IMR-90 (cell line): Measurements from ENCODE around the gene TPP1. TPM values are rescaled to one million over a fixed set of nuclear protein-coding genes. Genes with fewer than 3 reads are reported as not detected.
A peak's percentile ranks its signal among the peaks of the same experiment; 100 is the strongest.

ENCODE experiments used
- ATAC-seq: fragments of 200-7000 bp; cut with Tn5 transposase; 2 replicates; pipeline ENCODE4 v1.9.1; 2020; ENCODE audit warnings: low read depth, mild to moderate bottlenecking, moderate library complexity
- BruUV-seq: library from RNA; stranded (reverse); fragments of 400-500 nt; replicated peaks from 2 replicates; lab custom pipeline; 2021; lab: Mats Ljungman, UMichigan
- CTCF ChIA-PET: fragments of 300-600 bp; formaldehyde crosslinking; extraction: SDS; loops from one replicate; lab custom pipeline; 2021; ENCODE audit warnings: antibody characterized with exemption; lab: Yijun Ruan, JAX
- POLR2A ChIA-PET: fragments of 300-600 bp; sonication (Branson Sonifier 250); formaldehyde crosslinking; loops from one replicate; lab custom pipeline; 2022; ENCODE audit warnings: antibody characterized with exemption; ENCODE audit not compliant: unreplicated experiment; lab: Charles Lee
- DNase-seq: peaks from one replicate; pipeline ENCODE4 v3.0.0; 2013
- H2AFZ ChIP-seq: replicated peaks from 2 replicates; pipeline ENCODE3; 2013; ENCODE audit warnings: low read length, mild to moderate bottlenecking; ENCODE audit not compliant: poor library complexity
- H2AK5ac ChIP-seq: 2 replicates; pipeline ENCODE4 v1.6.1; 2013; ENCODE audit warnings: low read depth, low read length, inconsistent platforms
- H2AK9ac ChIP-seq: replicated peaks from 2 replicates; pipeline ENCODE3; 2013; ENCODE audit warnings: mild to moderate bottlenecking, low read depth, low read length, moderate library complexity; ENCODE audit not compliant: poor library complexity
- H2BK120ac ChIP-seq: 2 replicates; pipeline ENCODE4 v1.6.1; 2013; ENCODE audit warnings: low read depth, low read length, inconsistent platforms
- H2BK15ac ChIP-seq: 3 replicates; pipeline ENCODE4 v1.6.1; 2013; ENCODE audit warnings: low read depth, low read length, inconsistent platforms
- H2BK20ac ChIP-seq: 2 replicates; pipeline ENCODE4 v1.6.1; 2013; ENCODE audit warnings: low read depth, mild to moderate bottlenecking, inconsistent platforms, low read length, moderate library complexity
- H2BK5ac ChIP-seq: 2 replicates; pipeline ENCODE4 v1.6.1; 2013; ENCODE audit warnings: mild to moderate bottlenecking, low read depth, low read length, inconsistent platforms; ENCODE audit not compliant: poor library complexity, severe bottlenecking
- H3K14ac ChIP-seq: replicated peaks from 2 replicates; pipeline ENCODE4 v1.6.1; 2013; ENCODE audit warnings: low read depth, low read length, inconsistent platforms
- H3K18ac ChIP-seq: 2 replicates; pipeline ENCODE4 v1.6.1; 2013; ENCODE audit warnings: low read depth, low read length, control low read depth
- H3K23ac ChIP-seq: 2 replicates; pipeline ENCODE4 v1.6.1; 2013; ENCODE audit warnings: low read depth, low read length, inconsistent platforms
- H3K27ac ChIP-seq: 2 replicates; pipeline ENCODE4 v1.5.1; 2013; ENCODE audit warnings: mild to moderate bottlenecking, control low read depth, low read length; ENCODE audit not compliant: insufficient read depth
- H3K27me3 ChIP-seq: 2 replicates; pipeline ENCODE4 v1.6.1; 2013; ENCODE audit warnings: low read length; ENCODE audit not compliant: control insufficient read depth, insufficient read depth
- H3K36me3 ChIP-seq: 2 replicates; pipeline ENCODE4 v1.6.1; 2013; ENCODE audit warnings: low read length, mixed read lengths; ENCODE audit not compliant: control insufficient read depth, insufficient read depth
- H3K4ac ChIP-seq: 2 replicates; pipeline ENCODE4 v1.6.1; 2013; ENCODE audit warnings: low read depth, low read length, inconsistent platforms
- H3K4me1 ChIP-seq: 2 replicates; pipeline ENCODE4 v1.6.1; 2013; ENCODE audit warnings: low read length, mixed read lengths; ENCODE audit not compliant: control insufficient read depth, insufficient read depth
- H3K4me2 ChIP-seq: 2 replicates; pipeline ENCODE4 v1.6.1; 2013; ENCODE audit warnings: low read depth, mild to moderate bottlenecking, control low read depth, low read length, moderate library complexity
- H3K4me3 ChIP-seq: 2 replicates; pipeline ENCODE4 v1.5.1; 2013; ENCODE audit warnings: low read depth, mild to moderate bottlenecking, control low read depth, low read length, moderate library complexity; ENCODE audit not compliant: insufficient read depth
- H3K56ac ChIP-seq: 2 replicates; pipeline ENCODE4 v1.6.1; 2013; ENCODE audit warnings: low read length, inconsistent platforms; ENCODE audit not compliant: insufficient read depth; ENCODE audit errors: extremely low read depth
- H3K79me1 ChIP-seq, 2 experiments: 2 replicates each; pipeline ENCODE4 v1.6.1; 2013; ENCODE audit warnings: low read length in 2 of 2, inconsistent platforms in 1 of 2, low read depth in 1 of 2
- H3K9ac ChIP-seq: 2 replicates; pipeline ENCODE4 v1.6.1; 2013; ENCODE audit warnings: low read depth, low read length, control low read depth
- H3K9me1 ChIP-seq: 2 replicates; pipeline ENCODE4 v1.6.1; 2013; ENCODE audit warnings: low read length, inconsistent platforms; ENCODE audit not compliant: insufficient read depth
- H3K9me3 ChIP-seq: 2 replicates; pipeline ENCODE4 v1.6.1; 2013; ENCODE audit warnings: low read length; ENCODE audit not compliant: control insufficient read depth, insufficient read depth
- H4K20me1 ChIP-seq: 2 replicates; pipeline ENCODE4 v1.6.1; 2013; ENCODE audit warnings: low read length, inconsistent platforms; ENCODE audit not compliant: insufficient read depth
- H4K5ac ChIP-seq: 2 replicates; pipeline ENCODE4 v1.6.1; 2013; ENCODE audit warnings: mild to moderate bottlenecking, low read depth, low read length, control low read depth
- H4K8ac ChIP-seq, 2 experiments: 2 replicates each; pipeline ENCODE4 v1.6.1; 2013; ENCODE audit warnings: low read depth in 2 of 2, low read length in 2 of 2, control low read depth in 1 of 2, inconsistent platforms in 1 of 2
- H4K91ac ChIP-seq: 2 replicates; pipeline ENCODE4 v1.6.1; 2013; ENCODE audit warnings: low read depth, low read length, inconsistent platforms; ENCODE audit not compliant: insufficient read depth
- BHLHE40 ChIP-seq: fragments of 150-350 bp; IDR thresholded peaks from 2 replicates; pipeline ENCODE4 v1.6.1; 2016; ENCODE audit warnings: mild to moderate bottlenecking, low read depth, low read length
- CHD1 ChIP-seq: IDR thresholded peaks from 2 replicates; pipeline ENCODE4 v1.6.1; 2012; ENCODE audit warnings: low read depth, low read length, improper control_type of control experiment
- CTCF ChIP-seq: conservative IDR thresholded peaks from 2 replicates; pipeline ENCODE4 v1.5.1; 2012; ENCODE audit warnings: mild to moderate bottlenecking, low read depth, low read length, improper control_type of control experiment
- MAFK ChIP-seq: IDR thresholded peaks from 2 replicates; pipeline ENCODE4 v1.6.1; 2012; ENCODE audit warnings: low read depth, low read length, improper control_type of control experiment
- POLR2A ChIP-seq: IDR thresholded peaks from 2 replicates; pipeline ENCODE4 v1.6.1; 2012; ENCODE audit warnings: mild to moderate bottlenecking, low read depth, low read length
- RAD21 ChIP-seq: IDR thresholded peaks from 2 replicates; pipeline ENCODE4 v1.6.1; 2012; ENCODE audit warnings: low read length, improper control_type of control experiment
- RCOR1 ChIP-seq: IDR thresholded peaks from 2 replicates; pipeline ENCODE4 v1.6.1; 2012; ENCODE audit warnings: mild to moderate bottlenecking, low read length, improper control_type of control experiment; ENCODE audit not compliant: insufficient replicate concordance
- SMC3 ChIP-seq: fragments of 150-350 bp; IDR thresholded peaks from 2 replicates; pipeline ENCODE4 v1.6.1; 2016; ENCODE audit warnings: low read depth, mild to moderate bottlenecking, antibody characterized with exemption, low read length, moderate library complexity
- WGBS, 2 experiments: methylation state at CpG; one replicate each; pipeline versions ENCODE4 v1.1.5 to v1.1.7; 2013; ENCODE audit warnings: missing lambda C conversion rate in 2 of 2; ENCODE audit not compliant: insufficient read length in 1 of 2; ENCODE audit errors: extremely low coverage in 2 of 2; 5-methylcytosine and 5-hydroxymethylcytosine counted together
- dilution Hi-C: fragments of 300-500 bp; cut with HindIII; formaldehyde crosslinking; loops from one replicate; pipeline ENCODE4 v1.14.3; 2018; ENCODE audit warnings: low sequenced_read_pairs; ENCODE audit not compliant: unreplicated experiment
- in situ Hi-C: fragments of 300-500 bp; cut with MboI; formaldehyde crosslinking; loops from 3 replicates; pipeline ENCODE4 v1.14.3; 2019; ENCODE audit warnings: low sequenced_read_pairs, inconsistent platforms, mixed read lengths
- intact Hi-C: fragments of 100-400 bp; cut with micrococcal nuclease; formaldehyde crosslinking; loops from 2 replicates; pipeline ENCODE4 v1.10.0; 2022
- polyA plus RNA-seq, 3 experiments: library from polyadenylated mRNA; depleted of rRNA; stranded (reverse); fragments of >200 nt; gene quantifications; 2 replicates each; pipeline ENCODE4 v1.2.3, GENCODE V29; 2012; ENCODE audit warnings: low replicate concordance in 1 of 3
- total RNA-seq: library from RNA; depleted of rRNA; stranded (reverse); fragments of >200 nt; gene quantifications from 2 replicates; pipeline ENCODE4 v1.2.3, GENCODE V29; 2012

TPP1 gene
- total and polyA plus RNA-seq, 2 of the 4 experiments (the other 2 are of a cell fraction), result 33.5 to 108 TPM

- H3K4ac ChIP-seq, result no peak overlapping the region
- H3K4me3 ChIP-seq, result no peak overlapping the region
- 0 out of 2 replicates have a peak, but pooled peaks cover 6% of the 10 kb centered on the region for H3K9me1 ChIP-seq
- H2AK9ac ChIP-seq, result no peak overlapping the region
- no peak overlapping the region for H2BK5ac ChIP-seq
- H2BK120ac ChIP-seq, result no peak overlapping the region
- no peak for TF ChIP-seq MAFK
- TF ChIP-seq CTCF, result no peak
- TF ChIP-seq RAD21, result no peak
- no peak for TF ChIP-seq BHLHE40
- no peak for TF ChIP-seq SMC3
- no peak for TF ChIP-seq POLR2A
- no peak for TF ChIP-seq RCOR1
- TF ChIP-seq CHD1, result no peak
- H4K5ac ChIP-seq, result no peak overlapping the region
- H4K8ac ChIP-seq, result no peak overlapping the region
- H3K27me3 ChIP-seq, result no peaks in the 10 kb centered on the region
- dilution Hi-C loops, result no loop called here
- POLR2A ChIA-PET, result no interaction called here
- H2BK15ac ChIP-seq, result no peak overlapping the region
- H3K27ac ChIP-seq, result no peak overlapping the region
- no peak overlapping the region for H2AFZ ChIP-seq
- ATAC-seq, result peak; percentile 53; the same call in 1 of the 2 replicates
- no CpG with 5 or more reads among the region's 1 CpG for WGBS, 2 experiments
- H3K56ac ChIP-seq, result no peak overlapping the region
- no peak overlapping the region for H3K23ac ChIP-seq
- no peak overlapping the region for H4K91ac ChIP-seq
- no peak overlapping the region for H3K9ac ChIP-seq
- no peak overlapping the region for H2AK5ac ChIP-seq
- H4K20me1 ChIP-seq, result no peaks in the 10 kb centered on the region
- H3K4me2 ChIP-seq, result no peak overlapping the region
- BruUV-seq, result no TSS peak
- H3K14ac ChIP-seq, result no peak overlapping the region
- DNase-seq, result peak; percentile 16
- H3K18ac ChIP-seq, result no peak overlapping the region
- CTCF ChIA-PET, result interaction anchor here (0.8 kb wide), 1 partner anchor 10 kb away, joined by 3 read pairs; no protein-coding TSS in a partner anchor
- no peaks in the 10 kb centered on the region for H3K9me3 ChIP-seq
- intact Hi-C loops, result no loop called here
- no peaks in the 10 kb centered on the region for H3K36me3 ChIP-seq
- in situ Hi-C loops, result no loop called here
- peaks cover 2% of the 10 kb centered on the region; the same call in 1 of the 2 replicates for H3K4me1 ChIP-seq
- no peaks in the 10 kb centered on the region for H3K79me1 ChIP-seq
- no peak overlapping the region for H2BK20ac ChIP-seq
These were observed 45.3 kb upstream of the TPP1 start for GRCh38 chr11:6664551-6664950.
